Measurements from ENCODE around the gene FLII. TPM values are rescaled to one million over a fixed set of nuclear protein-coding genes. Genes with fewer than 3 reads are reported as not detected.

Gene FLII
- total RNA-seq, 1 experiment from 2014 or later: 298 TPM

DNA sequence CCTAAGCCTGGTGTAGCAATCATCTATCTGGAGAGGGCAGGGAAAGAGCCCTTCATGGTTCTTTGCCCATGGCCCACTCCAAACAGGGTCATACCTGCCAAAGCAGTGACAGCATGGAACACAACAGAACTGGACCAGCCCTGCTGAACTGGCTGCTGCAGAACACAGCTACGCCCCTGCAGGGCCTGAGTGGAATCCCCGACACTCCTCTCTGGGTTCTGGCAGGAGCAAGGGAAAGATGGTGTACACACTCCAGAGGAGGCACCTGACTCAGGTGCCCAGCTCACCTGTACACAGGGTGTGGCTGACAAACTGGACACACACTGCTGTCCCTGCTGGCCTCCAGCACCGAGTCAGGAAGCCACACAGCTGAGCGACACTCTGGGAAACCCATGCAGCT lies 21.7 kb upstream of the FLII start:
- H4K20me1 ChIP-seq (ENCODE audit: control insufficient read depth, insufficient read depth, insufficient read length): no peaks in the 10 kb centered on the region
- H2BK5ac ChIP-seq (ENCODE audit: insufficient read length, low read length): no peak overlapping the region
- H4K5ac ChIP-seq (ENCODE audit: insufficient read length, low read depth, low read length): no peak overlapping the region
- H3K4me2 ChIP-seq (ENCODE audit: insufficient read depth, insufficient read length, low read length): no peak overlapping the region
- no peaks in the 10 kb centered on the region for H3K9me3 Mint-ChIP-seq
- no peaks in the 10 kb centered on the region for H3K9me3 ChIP-seq (ENCODE audit: control insufficient read depth, low read depth, low read length)
- no peaks in the 10 kb centered on the region for H3K79me1 ChIP-seq (ENCODE audit: insufficient read depth, low read depth, low read length, poor library complexity, severe bottlenecking)
- no peak overlapping the region for H3T11ph ChIP-seq (ENCODE audit: low read length)
- no peak overlapping the region for H3K23ac ChIP-seq (ENCODE audit: insufficient read length, low read depth, low read length)
- no CpG with 5 or more reads among the region's 4 CpGs for WGBS (ENCODE audit: extremely low coverage, insufficient read length, low lambda C conversion rate)
- no peak for DNase-seq
- peaks cover 45 to 87% (median 82%) of the 10 kb centered on the region in 3 experiments; a peak in 6 of 7 replicates for H3K36me3 Mint-ChIP-seq (ENCODE audit: insufficient read depth in 1 of 3, low read depth in 3 of 3)
- no peaks in the 10 kb centered on the region for H3K27me3 Mint-ChIP-seq (ENCODE audit: low read depth)
- no peak overlapping the region for H2BK20ac ChIP-seq (ENCODE audit: low read depth, low read length, poor library complexity, severe bottlenecking)
- H2AFZ ChIP-seq (ENCODE audit: low read length): no peak overlapping the region
- no peaks in the 10 kb centered on the region for H3K4me1 Mint-ChIP-seq
- no peak overlapping the region for H3K4me3 Mint-ChIP-seq
- no peak overlapping the region for H3K27ac ChIP-seq (ENCODE audit: insufficient read length, low read depth, low read length)
- H3K4ac ChIP-seq (ENCODE audit: low read depth, low read length): no peak overlapping the region
- H4K8ac ChIP-seq (replicated peaks; ENCODE audit: insufficient read length, low read depth, low read length): no peak overlapping the region
- no peaks in the 10 kb centered on the region for H3K79me2 ChIP-seq (ENCODE audit: insufficient read depth, low read length)
- no peak overlapping the region for H3K18ac ChIP-seq (ENCODE audit: insufficient read length, low read depth, low read length)
- H4K91ac ChIP-seq (ENCODE audit: insufficient read length, low read depth, low read length): no peak overlapping the region
- TF ChIP-seq CTCF (conservative IDR thresholded peaks at IDR 0.05): no peak
- no peak overlapping the region for H2BK12ac ChIP-seq (ENCODE audit: insufficient read length, low read depth, low read length)
- no peaks in the 10 kb centered on the region for H3K27me3 ChIP-seq (ENCODE audit: insufficient read depth, low read length)
- no peak overlapping the region for H2AK5ac ChIP-seq (ENCODE audit: insufficient read length, low read length)
- H3K23me2 ChIP-seq (ENCODE audit: insufficient read length, low read depth, low read length, poor library complexity, severe bottlenecking): no peaks in the 10 kb centered on the region
- H2BK120ac ChIP-seq (ENCODE audit: low read depth, low read length, poor library complexity, severe bottlenecking): no peak overlapping the region
- H3K27ac Mint-ChIP-seq: no peak overlapping the region; a peak in 1 of 7 replicates
- H3K4me1 ChIP-seq (ENCODE audit: insufficient read depth, low read length): no peaks in the 10 kb centered on the region
- H3K9ac ChIP-seq (ENCODE audit: extremely low read depth, insufficient read length, low read length): no peak overlapping the region
- no peak overlapping the region for H3K56ac ChIP-seq (ENCODE audit: insufficient read length, low read depth, low read length)
- H3K14ac ChIP-seq (ENCODE audit: insufficient read depth, low read length): no peak overlapping the region
- no peak overlapping the region for H2BK15ac ChIP-seq (ENCODE audit: low read depth, low read length)
